Measurements from ENCODE around the gene SYNGAP1. TPM values are rescaled to one million over a fixed set of nuclear protein-coding genes. Genes with fewer than 3 reads are reported as not detected.

Gene SYNGAP1
- total and polyA plus RNA-seq, 9 of the 15 experiments (the other 6 are each of a cell fraction or from before 2014, with no cell fraction given), result 0.01 to 22.8 (median 3.2) TPM

- 0 out of 2 replicates have a peak, but pooled peaks have one; percentile 21 for TF ChIP-seq SP1 (CRISPR knock-in tag; IDR thresholded peaks at IDR 0.05)
- TF ChIP-seq HNRNPL (IDR thresholded peaks at IDR 0.05; ENCODE audit: low read depth, low read length), result no peak
- no peak for TF ChIP-seq NFYB (IDR thresholded peaks at IDR 0.05; ENCODE audit: extremely low read depth, insufficient read length)
- no peak for TF ChIP-seq POLR2B (IDR thresholded peaks at IDR 0.05; ENCODE audit: low read depth, partially characterized antibody)
- no peak for TF ChIP-seq KDM4B (IDR thresholded peaks at IDR 0.05; ENCODE audit: borderline replicate concordance in 2 of 2, low read depth in 1 of 2)
- no peak for TF ChIP-seq SOX6 (IDR thresholded peaks at IDR 0.05)
- TF ChIP-seq BRF1 (IDR thresholded peaks at IDR 0.05; ENCODE audit: borderline replicate concordance, extremely low read depth, insufficient read length), result no peak
- TF ChIP-seq ZFPM2 (CRISPR knock-in tag; IDR thresholded peaks at IDR 0.05), result no peak
- TF ChIP-seq SAFB2 (IDR thresholded peaks at IDR 0.05; ENCODE audit: borderline replicate concordance, low read depth, low read length, severe bottlenecking), result no peak
- no peak for TF ChIP-seq NR2F6 (CRISPR knock-in tag; IDR thresholded peaks at IDR 0.05)
- TF ChIP-seq, protein P1, sequence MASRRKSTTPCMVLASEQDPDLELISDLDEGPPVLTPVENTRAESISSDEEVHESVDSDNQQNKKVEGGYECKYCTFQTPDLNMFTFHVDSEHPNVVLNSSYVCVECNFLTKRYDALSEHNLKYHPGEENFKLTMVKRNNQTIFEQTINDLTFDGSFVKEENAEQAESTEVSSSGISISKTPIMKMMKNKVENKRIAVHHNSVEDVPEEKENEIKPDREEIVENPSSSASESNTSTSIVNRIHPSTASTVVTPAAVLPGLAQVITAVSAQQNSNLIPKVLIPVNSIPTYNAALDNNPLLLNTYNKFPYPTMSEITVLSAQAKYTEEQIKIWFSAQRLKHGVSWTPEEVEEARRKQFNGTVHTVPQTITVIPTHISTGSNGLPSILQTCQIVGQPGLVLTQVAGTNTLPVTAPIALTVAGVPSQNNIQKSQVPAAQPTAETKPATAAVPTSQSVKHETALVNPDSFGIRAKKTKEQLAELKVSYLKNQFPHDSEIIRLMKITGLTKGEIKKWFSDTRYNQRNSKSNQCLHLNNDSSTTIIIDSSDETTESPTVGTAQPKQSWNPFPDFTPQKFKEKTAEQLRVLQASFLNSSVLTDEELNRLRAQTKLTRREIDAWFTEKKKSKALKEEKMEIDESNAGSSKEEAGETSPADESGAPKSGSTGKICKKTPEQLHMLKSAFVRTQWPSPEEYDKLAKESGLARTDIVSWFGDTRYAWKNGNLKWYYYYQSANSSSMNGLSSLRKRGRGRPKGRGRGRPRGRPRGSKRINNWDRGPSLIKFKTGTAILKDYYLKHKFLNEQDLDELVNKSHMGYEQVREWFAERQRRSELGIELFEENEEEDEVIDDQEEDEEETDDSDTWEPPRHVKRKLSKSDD (conservative IDR thresholded peaks at IDR 0.05; ENCODE audit: low read length), result no peak
- TF ChIP-seq DEAF1 (CRISPR knock-in tag; IDR thresholded peaks at IDR 0.05), result no peak
- TF ChIP-seq ZNF707 (CRISPR knock-in tag; conservative IDR thresholded peaks at IDR 0.05), result no peak
- TF ChIP-seq NR4A1 (CRISPR knock-in tag; IDR thresholded peaks at IDR 0.05), result no peak
- no peak for TF ChIP-seq NR4A1 (tag; IDR thresholded peaks at IDR 0.05)
- TF ChIP-seq ZNF24 (IDR thresholded peaks at IDR 0.05), result 0 out of 2 replicates have a peak, but pooled peaks have one; percentile 55
- peak; percentile 59; the same call in 1 of the 2 replicates for TF ChIP-seq LEF1 (IDR thresholded peaks at IDR 0.05)
- TF ChIP-seq ARID2 (IDR thresholded peaks at IDR 0.05), result no peak; the same call in 1 of the 2 replicates
- no peak for TF ChIP-seq POLR3G (IDR thresholded peaks at IDR 0.05; ENCODE audit: extremely low read depth, insufficient read length, insufficient replicate concordance)
- TF ChIP-seq FOXA1 (IDR thresholded peaks at IDR 0.05; ENCODE audit: borderline replicate concordance), result no peak
- TF ChIP-seq TEAD4 (IDR thresholded peaks at IDR 0.05; ENCODE audit: low read length), result peak; percentile 55; the same call in 1 of the 2 replicates
- no peak for TF ChIP-seq TEAD4 (CRISPR knock-in tag; IDR thresholded peaks at IDR 0.05; ENCODE audit: borderline replicate concordance)
- no peak for TF ChIP-seq ESRRA (IDR thresholded peaks at IDR 0.05; ENCODE audit: borderline replicate concordance, low read depth)
- TF ChIP-seq POLR2A (conservative IDR thresholded peaks at IDR 0.05), result no peak
- TF ChIP-seq BCL6 (CRISPR knock-in tag; IDR thresholded peaks at IDR 0.05), result no peak
- TF ChIP-seq RB1 (IDR thresholded peaks at IDR 0.05; ENCODE audit: low read depth), result no peak
- no peak for TF ChIP-seq ZC3H11A (IDR thresholded peaks at IDR 0.05; ENCODE audit: low read depth, low read length)
- no peak for TF ChIP-seq SRSF7 (optimal IDR thresholded peaks at IDR 0.05; ENCODE audit: low read depth, low read length)
These were observed 852 bp downstream of the SYNGAP1 start (continued) for GRCh38 chr6:33420491-33421343.
